IPS-11a (cell line): Measurements from ENCODE around the gene CDH4.

Experiments
- H3K4me3 ChIP-seq: one replicate; pipeline ENCODE4 v1.5.1; 2013; ENCODE audit warnings: low read depth, low read length, control low read depth

The CDH4 gene

DNA sequence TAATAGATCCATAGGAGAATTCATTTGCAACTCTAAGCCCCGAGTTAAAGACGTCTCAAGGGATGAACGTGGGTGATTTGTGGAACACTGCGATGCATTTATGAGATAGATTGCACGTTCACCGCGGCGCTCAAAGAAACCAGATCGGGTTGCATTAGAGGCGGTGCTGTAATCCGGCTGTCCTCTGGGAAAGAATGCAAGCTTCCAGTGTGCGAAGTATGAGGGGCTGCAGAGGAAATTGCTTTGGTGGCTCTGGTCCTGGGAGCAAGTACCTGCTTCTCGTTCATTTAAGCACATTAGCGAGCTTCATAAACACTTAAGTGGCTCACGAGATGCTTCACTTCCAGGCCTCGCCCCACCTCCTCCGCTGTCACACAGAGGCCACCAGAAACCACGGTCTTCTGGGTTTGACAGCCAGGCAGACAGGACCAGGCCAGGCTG is 182.3 kb downstream of the CDH4 start:
- no peak overlapping the region for H3K4me3 ChIP-seq

DNA sequence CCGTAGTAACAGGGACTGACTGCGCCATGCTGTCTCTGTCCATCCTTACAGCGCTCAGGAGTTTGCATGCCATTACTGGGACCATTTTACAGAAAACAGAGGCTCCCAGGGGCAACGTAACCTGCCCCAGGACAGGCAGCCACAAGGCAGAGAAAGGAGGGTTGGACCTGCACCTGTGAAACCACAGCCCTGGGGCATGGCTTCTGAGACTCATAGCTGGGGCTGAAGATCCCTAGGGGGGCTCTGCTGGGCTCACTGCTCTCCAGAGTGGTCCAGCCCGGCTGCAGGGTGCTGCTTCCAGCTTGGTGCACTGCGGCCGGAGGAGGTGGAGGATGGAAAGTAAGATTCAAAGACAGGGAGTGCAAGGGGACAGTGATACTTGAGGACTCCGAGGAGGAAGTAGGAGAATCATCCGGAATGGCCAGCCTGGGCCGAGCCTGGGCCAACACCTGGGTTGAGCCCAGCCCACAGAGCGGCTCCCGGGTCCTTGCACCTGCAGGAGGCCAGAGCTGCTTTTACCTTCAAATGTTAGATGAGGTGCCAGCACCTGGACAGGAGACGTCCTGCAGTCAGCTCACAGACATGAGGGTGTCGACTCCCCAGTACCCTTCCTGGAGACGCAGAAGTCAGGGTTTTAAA is 183.2 kb downstream of the CDH4 start:
- H3K4me3 ChIP-seq, result no peak overlapping the region

DNA sequence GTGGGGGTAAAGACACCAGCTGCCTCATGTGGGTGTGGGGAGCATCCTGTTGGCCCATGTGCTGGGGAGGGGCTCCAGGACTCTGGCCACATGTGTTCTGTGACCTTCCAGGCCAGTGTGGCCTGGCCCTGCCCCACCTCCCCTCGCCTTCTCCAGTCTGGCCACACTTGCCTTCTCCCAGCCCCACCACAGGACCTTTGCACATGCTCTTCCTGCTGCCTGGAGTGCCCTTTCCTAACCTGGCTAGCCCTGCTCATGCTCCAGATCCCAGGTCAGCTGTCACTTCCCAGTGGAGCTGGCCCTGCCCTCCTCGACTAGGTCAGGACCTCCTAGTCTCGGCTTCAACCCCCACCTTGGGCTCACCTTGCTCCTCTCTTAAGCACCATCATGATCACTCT is 183.8 kb downstream of the CDH4 start:
- no peak overlapping the region for H3K4me3 ChIP-seq

DNA sequence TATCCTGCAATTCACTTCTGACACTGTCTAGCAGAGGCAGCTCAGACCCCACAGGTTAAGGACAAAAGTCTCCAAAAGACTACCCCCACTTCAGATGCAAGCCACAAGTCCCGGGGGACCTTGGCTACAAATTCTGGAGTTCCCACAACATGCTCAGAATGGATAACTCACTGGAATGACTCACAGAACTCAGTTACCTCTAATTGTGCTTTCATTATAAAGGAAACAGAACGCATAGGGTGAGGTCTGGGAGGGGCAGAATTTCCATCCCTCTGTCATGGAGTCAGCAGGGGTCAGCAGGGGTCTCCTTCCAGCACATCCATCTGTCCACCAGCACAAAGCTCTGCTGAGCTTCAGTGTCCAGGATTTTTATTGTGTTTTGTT is 184.2 kb downstream of the CDH4 start:
- no peak overlapping the region for H3K4me3 ChIP-seq

DNA sequence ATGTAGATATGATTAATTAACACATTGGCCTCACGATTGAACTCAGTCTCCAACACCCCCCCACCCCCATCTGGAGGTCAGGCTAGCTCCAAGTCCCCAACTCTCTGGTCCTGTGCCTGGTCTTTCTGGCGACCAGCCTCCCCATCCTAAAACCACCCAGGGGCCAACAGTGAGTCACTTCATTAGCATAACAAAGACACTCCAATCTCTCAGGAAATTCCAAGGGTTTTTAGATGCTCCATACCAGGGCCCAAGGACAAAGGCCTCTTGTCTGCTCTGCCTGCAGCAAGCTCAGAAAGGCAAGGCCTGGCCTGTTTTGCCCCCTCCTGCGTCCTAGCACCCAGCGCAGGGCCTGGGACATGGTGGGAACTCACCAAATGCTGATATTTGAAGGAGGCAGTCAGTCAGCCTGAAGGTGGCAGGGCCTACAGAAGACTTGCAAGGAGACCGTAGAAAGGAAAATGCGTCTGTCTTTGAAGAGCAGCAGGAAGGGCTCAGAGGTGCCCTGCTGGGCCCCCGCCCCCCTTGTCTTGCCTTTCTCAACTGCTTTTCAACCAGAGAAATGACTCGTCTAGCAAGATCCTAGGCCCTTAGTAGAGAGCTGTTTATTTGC is 184.7 kb downstream of the CDH4 start:
- H3K4me3 ChIP-seq, result no peak overlapping the region

DNA sequence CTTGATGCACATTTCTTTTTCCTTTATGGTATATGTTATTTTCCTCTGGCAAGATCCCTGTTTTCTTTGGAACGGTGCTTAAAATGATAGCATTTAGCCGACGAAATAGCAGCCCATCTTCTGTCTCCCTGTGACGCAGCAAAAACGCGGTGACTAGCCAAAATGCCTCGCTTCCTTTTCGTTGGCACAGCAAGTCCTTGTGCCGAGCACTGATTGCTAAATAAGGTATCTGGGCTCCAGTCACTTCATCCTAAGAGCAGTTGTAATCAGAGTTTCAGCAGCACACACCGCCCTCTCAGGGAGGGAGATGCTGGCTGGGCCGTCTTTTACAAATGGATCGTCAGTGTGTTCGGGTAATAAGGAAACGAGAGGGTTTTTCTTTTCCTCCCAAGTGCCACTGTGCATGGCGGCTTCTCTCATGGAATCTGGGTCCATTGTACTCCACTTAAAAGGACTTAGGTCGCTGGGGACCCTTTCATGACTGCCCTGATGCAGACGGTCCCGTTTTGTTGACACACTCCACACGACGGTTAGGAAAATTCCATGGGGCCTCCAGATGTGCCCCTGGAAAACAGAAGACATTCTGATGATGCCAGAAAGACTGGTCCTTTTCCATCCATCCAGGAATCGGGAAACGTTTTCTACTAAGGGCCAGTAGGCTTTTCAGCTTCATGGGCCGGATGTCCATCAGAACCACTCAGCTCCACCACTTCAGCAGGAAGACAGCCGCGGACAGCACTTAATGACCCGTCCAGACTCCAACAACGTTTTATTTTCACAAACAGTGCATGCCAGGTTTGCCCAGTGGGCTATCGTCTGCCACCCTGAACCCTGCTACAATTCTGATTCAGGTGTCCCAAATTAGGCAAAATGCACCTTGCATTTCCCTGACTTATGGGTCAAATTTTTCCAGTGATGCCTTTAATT is 185.5 kb downstream of the CDH4 start:
- no peak overlapping the region for H3K4me3 ChIP-seq

DNA sequence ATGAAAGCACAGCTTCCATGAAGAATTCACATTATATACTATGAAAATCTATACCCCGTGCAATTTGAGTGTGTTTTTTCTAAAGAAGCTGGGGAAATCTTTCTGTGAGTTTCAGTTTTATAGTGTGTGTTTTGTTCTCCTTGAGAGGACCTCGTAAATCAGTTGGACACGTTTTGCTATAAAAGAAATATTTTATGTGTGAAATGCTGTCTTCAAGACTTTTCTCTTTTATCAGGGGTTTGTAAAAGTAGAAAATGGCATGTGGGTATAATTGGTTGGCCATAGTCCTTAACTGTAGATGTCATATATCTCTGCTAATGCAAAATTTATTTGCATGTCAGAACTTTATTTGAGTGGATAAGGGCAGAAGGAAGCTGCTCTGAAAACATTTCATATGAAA is 186.2 kb downstream of the CDH4 start:
- H3K4me3 ChIP-seq, result no peak overlapping the region

DNA sequence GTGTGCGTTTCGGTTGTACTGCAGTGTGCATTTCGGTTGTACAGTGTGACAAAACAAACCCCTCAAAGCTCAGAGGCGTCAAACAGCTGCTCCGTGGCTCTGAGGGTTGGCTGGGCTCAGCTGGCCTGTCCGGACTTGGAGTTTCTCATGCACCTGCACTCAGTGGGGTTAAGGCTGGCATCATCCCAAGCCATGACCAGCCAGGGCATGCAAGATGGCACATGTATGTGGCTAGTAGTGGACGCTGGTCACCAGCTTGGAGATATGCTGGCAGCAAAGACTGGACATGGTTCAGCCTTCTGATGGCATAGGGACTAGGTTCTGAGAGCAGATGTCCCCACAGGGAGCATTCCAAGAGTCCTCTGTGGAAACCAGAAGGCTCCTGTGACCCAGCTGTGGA is 187.2 kb downstream of the CDH4 start:
- no peak overlapping the region for H3K4me3 ChIP-seq

DNA sequence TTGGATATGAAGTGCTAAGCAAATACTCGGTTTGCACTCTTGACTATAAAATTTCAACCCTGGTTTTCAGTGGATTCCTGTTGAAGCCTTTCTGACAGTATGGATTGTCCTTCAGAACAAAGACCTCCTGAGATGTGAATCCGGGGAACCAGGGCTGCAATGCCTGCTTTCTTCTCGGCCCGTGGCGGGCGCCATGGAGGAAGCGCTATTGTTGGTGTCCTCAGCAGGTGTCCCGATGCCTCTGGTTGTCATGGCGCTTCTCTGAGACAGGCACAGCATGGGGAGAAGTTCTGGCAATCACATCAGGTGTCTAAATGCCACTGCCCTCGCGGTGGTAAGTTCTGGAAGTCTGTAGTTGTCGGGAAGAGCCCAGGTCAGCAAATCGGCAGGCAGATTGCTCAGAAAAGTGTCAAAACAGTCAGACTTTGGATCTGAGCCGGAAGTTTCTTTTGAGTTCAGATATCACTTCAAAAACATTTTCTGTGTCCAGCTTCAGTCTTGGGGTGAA is 188.5 kb downstream of the CDH4 start:
- no peak overlapping the region for H3K4me3 ChIP-seq

DNA sequence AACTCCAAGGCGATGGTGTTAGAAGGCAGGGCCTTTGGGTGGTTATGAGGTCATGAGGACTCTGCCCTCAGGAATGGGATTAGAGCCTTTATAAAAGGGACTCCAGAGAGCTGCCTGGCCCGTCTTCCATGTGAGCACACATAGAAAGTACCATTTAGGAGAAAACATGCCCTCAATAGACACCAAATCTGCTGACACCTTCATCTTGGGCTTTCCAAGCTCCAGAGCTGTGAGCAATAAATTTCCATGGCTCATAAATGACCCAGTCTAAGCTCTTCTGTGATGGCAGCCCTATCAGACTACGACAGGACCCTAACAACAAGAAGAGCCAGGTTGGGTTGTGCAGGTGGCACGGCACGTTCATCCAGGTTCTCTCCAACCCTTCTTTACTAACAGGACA is 189.5 kb downstream of the CDH4 start:
- no peak overlapping the region for H3K4me3 ChIP-seq

DNA sequence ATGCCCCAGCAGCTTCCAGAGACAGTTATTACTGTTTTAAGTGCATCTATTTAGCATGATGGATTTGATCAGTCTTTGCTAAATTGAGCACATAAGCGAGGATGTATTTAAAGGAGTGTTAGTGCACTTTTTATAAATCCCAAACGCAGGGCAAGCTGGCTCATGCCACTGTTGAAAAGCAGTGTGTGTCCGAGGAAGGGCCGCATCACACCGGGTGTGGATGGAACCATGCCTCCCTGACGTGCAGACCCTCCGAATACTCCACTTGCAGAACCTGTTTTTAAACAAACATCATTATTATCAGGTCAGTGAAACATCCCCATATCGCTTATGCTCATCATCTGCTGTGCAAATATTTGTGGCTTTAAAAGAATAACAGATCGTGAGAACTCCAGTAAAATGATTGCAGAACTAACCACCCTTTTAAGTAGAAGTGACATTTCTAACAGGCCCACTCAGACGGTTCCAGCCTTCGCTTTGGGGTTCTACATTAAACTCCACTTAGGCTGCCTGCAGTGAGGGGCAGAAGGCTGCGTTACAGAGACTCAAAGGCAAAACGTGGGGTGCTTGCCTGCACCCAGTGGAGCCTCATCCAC is 190.1 kb downstream of the CDH4 start:
- no peak overlapping the region for H3K4me3 ChIP-seq

DNA sequence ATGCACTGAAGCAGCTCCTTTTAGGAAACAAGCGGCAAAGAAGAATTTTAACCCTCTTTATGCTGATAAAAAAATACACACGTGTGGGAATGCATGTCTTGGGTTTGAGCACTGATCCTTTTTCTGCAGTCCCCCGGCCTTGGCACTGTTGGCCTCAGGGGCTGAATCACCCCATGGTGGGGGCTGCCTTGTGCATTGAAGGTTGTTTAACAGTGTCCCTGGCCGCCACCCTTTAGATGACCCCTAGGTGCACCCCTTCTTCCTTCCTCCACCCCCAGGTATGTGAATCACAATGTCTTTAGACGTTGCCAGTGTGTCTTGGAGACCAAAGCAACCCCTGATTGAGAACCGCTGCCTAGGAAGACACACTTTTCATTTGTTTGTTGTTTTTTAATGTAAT is 190.7 kb downstream of the CDH4 start:
- H3K4me3 ChIP-seq, result no peak overlapping the region

DNA sequence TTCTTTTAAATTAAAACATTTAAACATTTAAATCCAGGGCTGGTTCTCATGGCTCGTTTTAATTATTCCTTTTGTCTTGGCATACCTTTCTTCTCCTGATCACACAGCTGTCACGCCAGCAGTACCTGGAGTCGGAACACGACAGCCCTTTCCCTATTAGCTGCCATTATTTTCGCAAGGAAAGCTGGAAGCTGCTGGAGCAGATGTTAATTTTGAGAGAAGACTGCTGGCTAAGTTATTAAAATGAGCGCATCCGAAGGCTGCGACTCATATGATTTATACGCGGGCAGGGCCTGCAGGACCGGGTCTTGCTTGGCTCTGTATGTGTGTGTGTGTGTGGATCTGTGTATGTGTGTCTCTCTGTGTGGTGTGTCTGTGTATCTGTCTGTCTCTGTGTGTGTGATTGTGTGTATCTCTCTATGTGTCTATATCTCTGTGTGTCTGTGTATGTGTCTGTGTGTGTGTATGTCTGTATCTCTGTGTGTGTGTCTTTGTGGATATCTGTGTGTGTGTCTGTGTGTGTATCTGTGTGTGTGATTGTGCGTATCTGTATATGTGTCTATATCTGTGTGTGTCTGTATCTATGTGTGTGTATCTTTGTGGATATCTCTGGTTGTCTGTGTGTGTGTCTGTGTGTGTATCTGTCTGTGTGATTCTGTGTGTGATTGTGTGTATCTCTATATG is 191.5 kb downstream of the CDH4 start:
- H3K4me3 ChIP-seq, result no peak overlapping the region

DNA sequence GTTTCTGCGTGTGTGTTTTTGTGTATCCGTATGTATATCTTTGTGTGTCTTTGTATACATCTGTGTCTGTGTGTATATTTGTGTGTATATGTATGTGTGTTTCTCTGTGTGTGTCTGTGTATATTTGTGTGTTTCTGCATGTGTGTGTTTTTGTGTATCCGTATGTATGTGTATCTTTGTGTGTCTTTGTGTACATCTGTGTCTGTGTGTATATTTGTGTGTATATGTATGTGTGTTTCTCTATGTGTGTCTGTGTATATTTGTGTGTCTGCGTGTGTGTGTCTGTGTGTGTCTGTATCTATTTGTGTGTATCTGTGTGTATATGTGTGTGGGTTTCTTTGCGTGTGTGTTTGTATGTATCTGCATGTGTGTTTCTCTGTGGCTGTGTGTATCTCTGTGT is 192.6 kb downstream of the CDH4 start:
- no peak overlapping the region for H3K4me3 ChIP-seq

DNA sequence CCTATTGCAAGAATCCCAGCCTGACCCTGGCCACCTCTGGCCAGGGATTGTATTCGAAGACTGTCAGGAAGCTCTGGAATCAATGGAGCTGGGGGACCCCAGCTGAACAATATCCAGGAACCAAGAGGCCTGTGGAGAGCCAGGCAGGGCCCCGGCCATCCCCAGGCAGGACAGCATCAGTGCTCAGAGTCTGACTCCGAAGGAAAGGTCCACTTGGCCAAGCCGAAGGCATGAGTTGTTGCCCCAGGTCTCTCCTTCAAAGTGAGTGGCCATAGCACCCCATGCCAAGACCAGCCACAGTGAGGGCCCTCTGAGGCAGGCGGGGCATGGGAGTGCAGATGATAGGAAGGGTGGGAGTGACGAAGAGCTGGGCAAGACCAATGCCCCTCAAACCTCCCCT is 193.1 kb downstream of the CDH4 start:
- H3K4me3 ChIP-seq, result no peak overlapping the region

DNA sequence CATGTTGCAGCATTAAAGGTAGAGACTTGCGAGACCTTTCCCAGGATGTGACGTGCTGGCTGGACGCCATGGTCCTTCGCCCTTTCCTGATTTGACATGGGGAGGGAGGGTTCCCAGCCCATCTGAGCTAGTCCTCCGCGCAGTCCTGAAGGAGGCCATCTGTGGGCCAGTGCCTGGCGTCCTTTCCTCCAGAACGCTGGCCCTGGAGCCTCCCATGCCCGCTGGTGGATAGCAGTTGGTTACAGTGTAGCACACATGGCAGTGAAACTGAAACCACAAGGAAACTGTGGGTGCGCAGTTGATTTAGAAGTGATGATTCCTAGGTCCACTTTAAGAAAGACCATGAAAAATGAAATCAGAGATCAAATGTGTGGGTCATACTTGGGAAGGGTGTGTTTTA is 193.7 kb downstream of the CDH4 start:
- no peak overlapping the region for H3K4me3 ChIP-seq

DNA sequence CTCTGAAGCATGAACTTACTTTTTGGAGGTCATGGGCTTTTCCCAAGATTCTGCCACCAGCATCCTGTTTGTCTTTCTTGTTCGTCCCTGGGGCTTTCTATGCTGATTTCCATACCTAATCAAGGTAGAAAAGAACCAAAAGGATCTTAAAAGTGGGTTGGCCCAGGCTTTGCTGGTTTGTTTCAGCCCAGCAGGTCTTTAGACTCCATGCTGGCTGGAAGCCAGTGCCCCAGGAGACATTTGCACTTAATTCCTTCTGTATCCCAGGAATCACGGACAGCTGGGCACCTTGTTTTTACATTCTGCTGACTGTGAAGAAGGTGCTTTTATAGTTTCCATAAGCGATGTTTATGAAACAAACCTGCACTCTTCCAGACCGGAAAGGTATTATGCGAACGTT is 195.9 kb downstream of the CDH4 start:
- no peak overlapping the region for H3K4me3 ChIP-seq

DNA sequence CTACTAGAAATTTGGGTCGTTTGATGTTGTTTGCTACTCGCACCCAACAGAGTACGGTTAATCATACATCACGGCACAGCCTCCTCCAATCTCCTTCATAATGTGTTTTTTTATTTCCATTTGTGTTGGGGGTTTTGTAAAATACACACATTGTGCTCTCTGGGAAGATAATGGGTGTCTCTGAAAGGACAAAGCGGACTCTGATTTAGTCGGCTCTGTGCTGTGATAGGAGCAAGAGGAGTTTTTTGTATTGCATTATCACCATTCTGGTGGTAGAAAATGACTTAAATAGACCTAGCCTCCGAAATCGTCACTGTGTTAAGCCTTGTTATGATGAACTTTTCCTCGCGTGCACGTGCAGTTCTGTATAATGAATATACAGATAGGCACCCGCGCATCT is 196.3 kb downstream of the CDH4 start:
- no peak overlapping the region for H3K4me3 ChIP-seq

DNA sequence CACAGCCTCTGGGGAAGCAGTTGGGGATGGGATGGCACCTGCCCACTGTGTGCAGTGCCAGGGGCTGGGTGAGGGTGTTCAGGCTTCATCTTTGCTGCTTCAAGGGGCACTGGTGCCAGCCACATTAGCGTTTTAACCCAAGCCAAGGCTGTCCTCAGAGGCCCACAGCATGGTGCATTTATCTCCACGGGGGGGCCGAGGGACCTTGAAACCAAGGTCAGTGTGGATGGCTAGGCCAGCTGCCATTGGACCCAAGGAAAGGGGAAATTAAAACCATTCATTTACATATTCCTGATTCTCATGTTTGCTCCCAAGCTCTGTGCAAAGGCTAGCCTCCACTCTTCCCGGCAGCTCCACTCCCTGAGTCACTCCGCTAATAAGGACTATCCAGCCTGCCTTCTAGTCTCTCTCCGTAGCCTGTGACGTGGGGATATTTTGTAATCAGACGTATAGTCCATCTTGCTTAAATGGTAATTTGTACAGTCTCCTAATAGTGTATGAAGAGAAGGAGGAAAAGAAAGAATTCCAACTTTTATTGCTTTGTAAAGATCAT is 197.1 kb downstream of the CDH4 start:
- H3K4me3 ChIP-seq, result no peak overlapping the region

DNA sequence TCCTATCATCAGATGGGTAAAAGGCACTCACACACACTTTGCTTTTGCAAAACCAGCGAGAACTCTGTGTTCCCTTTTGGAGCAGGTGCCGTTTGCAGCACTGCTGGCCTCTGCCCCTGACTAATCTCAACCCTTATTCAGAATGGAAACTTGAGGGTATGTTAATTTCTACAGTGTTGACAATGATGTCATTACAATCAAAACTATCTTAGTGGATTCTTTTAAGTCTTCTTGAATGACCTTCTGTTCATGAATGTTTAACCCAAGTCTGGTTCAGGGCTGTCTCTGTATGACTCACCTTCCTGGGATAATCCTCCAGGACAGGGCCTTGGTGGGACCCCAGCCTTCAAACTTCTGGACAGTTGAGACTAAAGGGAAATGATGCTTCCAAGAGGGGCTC is 197.9 kb downstream of the CDH4 start:
- H3K4me3 ChIP-seq, result no peak overlapping the region

DNA sequence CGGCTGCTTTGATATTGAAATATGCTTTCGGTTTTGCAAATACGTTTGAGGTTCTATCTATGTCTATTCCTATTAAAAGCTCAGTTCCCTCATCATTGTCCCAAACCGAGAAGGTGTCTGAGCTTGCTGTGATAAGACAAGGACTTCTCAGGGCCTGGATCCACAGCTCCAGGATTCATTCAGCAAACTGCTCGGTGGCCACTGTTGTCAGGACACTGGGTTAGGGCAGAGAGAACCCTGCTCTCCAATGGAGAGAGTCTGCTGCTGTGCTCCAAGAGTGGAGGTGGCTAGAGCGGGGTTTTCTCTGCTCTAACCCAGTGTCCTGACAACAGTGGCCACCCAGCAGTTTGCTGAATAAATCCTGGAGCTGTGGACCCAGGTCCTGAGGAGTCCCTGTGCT is 198.5 kb downstream of the CDH4 start:
- no peak overlapping the region for H3K4me3 ChIP-seq
